HepG2 (cell line): Measurements from ENCODE around the gene GSTCD. TPM values are rescaled to one million over a fixed set of nuclear protein-coding genes. Genes with fewer than 3 reads are reported as not detected.
A peak's percentile ranks its signal among the peaks of the same experiment; 100 is the strongest.

Experiments used
- AHDC1 ChIP-seq: sonication (generic); formaldehyde crosslinking; IDR thresholded peaks from 2 replicates; pipeline ENCODE4 v1.5.1; 2020; ENCODE audit warnings: mild to moderate bottlenecking, missing genetic modification reagents, borderline replicate concordance
- CSRNP2 ChIP-seq: sonication (generic); formaldehyde crosslinking; conservative IDR thresholded peaks from 2 replicates; pipeline ENCODE4 v1.8.0; 2022; ENCODE audit warnings: low read depth, missing genetic modification reagents
- CTCF ChIP-seq: sonication (generic); formaldehyde crosslinking; IDR thresholded peaks from 2 replicates; pipeline ENCODE4 v1.5.0; 2020; ENCODE audit warnings: mild to moderate bottlenecking, missing genetic modification reagents, moderate library complexity
- MAFF ChIP-seq: IDR thresholded peaks from 2 replicates; pipeline ENCODE4 v1.6.1; 2011; ENCODE audit warnings: low read depth, low read length, improper control_type of control experiment
- MTERF4 ChIP-seq: sonication (generic); formaldehyde crosslinking; IDR thresholded peaks from 2 replicates; pipeline ENCODE4 v1.8.0; 2023; ENCODE audit warnings: mild to moderate bottlenecking, missing genetic modification reagents
- NR2C2 ChIP-seq: sonication (generic); formaldehyde crosslinking; IDR thresholded peaks from 2 replicates; pipeline ENCODE4 v1.4.0; 2020; ENCODE audit warnings: missing genetic modification reagents, mild to moderate bottlenecking, moderate library complexity, borderline replicate concordance
- NR2F6 ChIP-seq, 2 experiments: IDR thresholded peaks; 2 replicates each; pipeline ENCODE4 v1.6.1; 2016; ENCODE audit warnings: antibody characterized with exemption in 1 of 2, mild to moderate bottlenecking in 1 of 2
- SNAI1 ChIP-seq: sonication (generic); formaldehyde crosslinking; IDR thresholded peaks from 2 replicates; pipeline ENCODE4 v1.5.0; 2020; ENCODE audit warnings: mild to moderate bottlenecking, missing genetic modification reagents, borderline replicate concordance
- STAG1 ChIP-seq: sonication (generic); formaldehyde crosslinking; IDR thresholded peaks from 2 replicates; pipeline ENCODE4 v1.4.0; 2020; ENCODE audit warnings: missing genetic modification reagents
- THRA ChIP-seq: sonication (generic); formaldehyde crosslinking; IDR thresholded peaks from 2 replicates; pipeline ENCODE4 v1.4.0; 2020; ENCODE audit warnings: missing genetic modification reagents, borderline replicate concordance
- ZMYM4 ChIP-seq: sonication (generic); formaldehyde crosslinking; IDR thresholded peaks from 2 replicates; pipeline ENCODE4 v1.8.1; 2023; ENCODE audit warnings: mild to moderate bottlenecking, missing genetic modification reagents
- ZNF33B ChIP-seq: sonication (generic); formaldehyde crosslinking; IDR thresholded peaks from 2 replicates; pipeline ENCODE4 v1.5.1; 2020; ENCODE audit warnings: mild to moderate bottlenecking, missing genetic modification reagents
- ZNF431 ChIP-seq: sonication (generic); formaldehyde crosslinking; IDR thresholded peaks from 2 replicates; pipeline ENCODE4 v1.9.0; 2022; ENCODE audit warnings: missing genetic modification reagents, low read depth, mild to moderate bottlenecking, borderline replicate concordance
- ZNF510 ChIP-seq: sonication (generic); formaldehyde crosslinking; IDR thresholded peaks from 2 replicates; pipeline ENCODE4 v1.4.0; 2020; ENCODE audit warnings: low read depth, mild to moderate bottlenecking, missing genetic modification reagents
- ZNF644 ChIP-seq: IDR thresholded peaks from 2 replicates; pipeline ENCODE4 v1.6.1; 2016; ENCODE audit warnings: low read depth
- ZNF710 ChIP-seq: sonication (generic); formaldehyde crosslinking; IDR thresholded peaks from 2 replicates; pipeline ENCODE4 v1.5.0; 2020; ENCODE audit warnings: mild to moderate bottlenecking, missing genetic modification reagents, borderline replicate concordance
- polyA plus RNA-seq, 8 experiments: library from polyadenylated mRNA; depleted of rRNA in 3 of 8; stranded (reverse) in 7 of 8; unstranded in 1 of 8; fragments of >200 nt; fragmentation: Illumina TruSeq in 4 of 8; extraction: Trizol in 4 of 8; gene quantifications; 2 replicates each; pipeline versions ENCODE4 v1.2.1 to v1.2.3, GENCODE V29; 2011 to 2016; ENCODE audit warnings: low read depth in 4 of 8, missing spikeins in 1 of 8, mixed read lengths in 1 of 8; ENCODE audit not compliant: insufficient read depth in 1 of 8
- total RNA-seq, 5 experiments: library from RNA; depleted of rRNA; stranded (reverse); fragments of >200 nt; fragmentation: Illumina TruSeq; extraction: Trizol; gene quantifications; 2 replicates each; pipeline ENCODE4 v1.2.3, GENCODE V29; 2016; ENCODE audit warnings: low read depth in 1 of 5

GSTCD gene
- total and polyA plus RNA-seq, 2 of the 13 experiments (the other 11 are each of a cell fraction or from before 2014, with no cell fraction given) = 7.9 to 30.8 TPM

- peak; percentile 50 for TF ChIP-seq CTCF
- TF ChIP-seq NR2C2 = peak; percentile 50; the same call in 1 of the 2 replicates
- no peak for TF ChIP-seq ZNF710 (CRISPR knock-in tag)
- no peak for TF ChIP-seq AHDC1 (CRISPR knock-in tag)
- peak; percentile 66 for TF ChIP-seq NR2F6 (IDR thresholded peaks at IDR 0.05)
- peak; percentile 47 for TF ChIP-seq NR2F6 (CRISPR knock-in tag; IDR thresholded peaks at IDR 0.05)
- no peak for TF ChIP-seq ZNF510 (CRISPR knock-in tag)
- no peak for TF ChIP-seq THRA (CRISPR knock-in tag)
- TF ChIP-seq ZNF644 (CRISPR knock-in tag) = no peak
- TF ChIP-seq ZNF33B (CRISPR knock-in tag) = no peak
- TF ChIP-seq SNAI1 (CRISPR knock-in tag) = no peak
- TF ChIP-seq ZNF431 (CRISPR knock-in tag) = no peak
- TF ChIP-seq STAG1 = 0 out of 2 replicates have a peak, but pooled peaks have one; percentile 4
- TF ChIP-seq MTERF4 = no peak
- no peak for TF ChIP-seq CSRNP2 (CRISPR knock-in tag)
- no peak for TF ChIP-seq MAFF
- 0 out of 2 replicates have a peak, but pooled peaks have one; percentile 40 for TF ChIP-seq ZMYM4
These were observed 10.6 kb downstream of the GSTCD start (continued) for GRCh38 chr4:105719204-105719603.
